ENCODE data around the gene GDA. TPM values are rescaled to one million over a fixed set of nuclear protein-coding genes. Genes with fewer than 3 reads are reported as not detected.

GDA gene
- total RNA-seq, 2 donors from 2014 or later: 2.5 to 6.9 TPM

GRCh38 chr9:72168075-72168474 is 18.8 kb downstream of the GDA start:
- H3K9me3 Mint-ChIP-seq: peaks cover 6% of the 10 kb centered on the region
- Histone ChIP-seq H3K27me3 (ENCODE audit: control insufficient read depth, insufficient read depth, low read length, poor library complexity, severe bottlenecking) (no peaks in the 10 kb centered on the region), H3K4me1 (ENCODE audit: control insufficient read depth, insufficient read depth, low read length) (no peaks in the 10 kb centered on the region), H3K9ac (ENCODE audit: extremely low read depth, low read length, poor library complexity, severe bottlenecking) (no peak overlapping the region), H3K36me3 (ENCODE audit: control insufficient read depth, insufficient read depth, low read length) (no peaks in the 10 kb centered on the region), H3K27ac (ENCODE audit: low read depth, low read length) (no peak overlapping the region), H3K9me3 (ENCODE audit: control insufficient read depth, low read length) (no peaks in the 10 kb centered on the region), H3K4me3 (ENCODE audit: low read length) (no peak overlapping the region)
- WGBS, 2 experiments (ENCODE audit: insufficient coverage in 1 of 2, insufficient read length in 1 of 2): 60 to 91% methylated on average over 1 to 5 of the region's 5 CpGs
- H3K27me3 Mint-ChIP-seq (ENCODE audit: insufficient read depth): no peaks in the 10 kb centered on the region
- TF ChIP-seq, protein P1, sequence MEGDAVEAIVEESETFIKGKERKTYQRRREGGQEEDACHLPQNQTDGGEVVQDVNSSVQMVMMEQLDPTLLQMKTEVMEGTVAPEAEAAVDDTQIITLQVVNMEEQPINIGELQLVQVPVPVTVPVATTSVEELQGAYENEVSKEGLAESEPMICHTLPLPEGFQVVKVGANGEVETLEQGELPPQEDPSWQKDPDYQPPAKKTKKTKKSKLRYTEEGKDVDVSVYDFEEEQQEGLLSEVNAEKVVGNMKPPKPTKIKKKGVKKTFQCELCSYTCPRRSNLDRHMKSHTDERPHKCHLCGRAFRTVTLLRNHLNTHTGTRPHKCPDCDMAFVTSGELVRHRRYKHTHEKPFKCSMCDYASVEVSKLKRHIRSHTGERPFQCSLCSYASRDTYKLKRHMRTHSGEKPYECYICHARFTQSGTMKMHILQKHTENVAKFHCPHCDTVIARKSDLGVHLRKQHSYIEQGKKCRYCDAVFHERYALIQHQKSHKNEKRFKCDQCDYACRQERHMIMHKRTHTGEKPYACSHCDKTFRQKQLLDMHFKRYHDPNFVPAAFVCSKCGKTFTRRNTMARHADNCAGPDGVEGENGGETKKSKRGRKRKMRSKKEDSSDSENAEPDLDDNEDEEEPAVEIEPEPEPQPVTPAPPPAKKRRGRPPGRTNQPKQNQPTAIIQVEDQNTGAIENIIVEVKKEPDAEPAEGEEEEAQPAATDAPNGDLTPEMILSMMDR (conservative IDR thresholded peaks at IDR 0.05): no peak
- no peak overlapping the region for H3K27ac Mint-ChIP-seq
- no peak overlapping the region for H3K4me3 Mint-ChIP-seq
- H3K36me3 Mint-ChIP-seq (ENCODE audit: low read depth): no peaks in the 10 kb centered on the region
- peaks cover 3% of the 10 kb centered on the region for H3K4me1 Mint-ChIP-seq
- no peak for DNase-seq

DNA sequence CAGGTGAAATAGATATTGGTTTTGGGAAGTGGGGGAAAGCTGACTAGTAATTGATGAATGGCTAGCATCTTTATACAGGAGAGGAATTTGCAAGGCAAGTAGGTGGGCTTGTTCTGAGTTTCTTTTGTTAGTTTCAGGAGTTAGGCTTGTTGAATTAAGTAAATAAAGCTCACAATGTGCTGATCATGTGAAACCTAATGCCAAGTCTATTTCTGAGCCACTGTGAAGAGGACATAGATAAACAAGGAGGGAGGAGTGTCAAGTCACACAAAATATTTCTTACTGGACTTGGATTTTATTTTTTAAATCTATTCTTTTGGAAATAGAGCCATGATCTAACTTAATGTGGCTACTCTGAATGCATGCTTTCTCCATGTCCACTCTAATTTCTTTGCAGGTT is 19.9 kb downstream of the GDA start:
- H3K27me3 ChIP-seq (ENCODE audit: control insufficient read depth, insufficient read depth, low read length, poor library complexity, severe bottlenecking): no peaks in the 10 kb centered on the region

GRCh38 chr9:72173080-72173479 is 23.8 kb downstream of the GDA start:
- no peak overlapping the region for H3K4me3 ChIP-seq (ENCODE audit: low read length)
- WGBS, 2 experiments (ENCODE audit: insufficient coverage in 1 of 2, insufficient read length in 1 of 2): 94 to 100% methylated on average over 2 to 4 of the region's 4 CpGs
- H3K9me3 Mint-ChIP-seq: no peaks in the 10 kb centered on the region
- no peaks in the 10 kb centered on the region for H3K36me3 Mint-ChIP-seq (ENCODE audit: low read depth)
- no peaks in the 10 kb centered on the region for H3K4me1 ChIP-seq (ENCODE audit: control insufficient read depth, insufficient read depth, low read length)
- no peak overlapping the region for H3K4me3 Mint-ChIP-seq
- no peak overlapping the region for H3K27ac ChIP-seq (ENCODE audit: low read depth, low read length)
- no peaks in the 10 kb centered on the region for H3K9me3 ChIP-seq (ENCODE audit: control insufficient read depth, low read length)
- no peaks in the 10 kb centered on the region for H3K27me3 ChIP-seq (ENCODE audit: control insufficient read depth, insufficient read depth, low read length, poor library complexity, severe bottlenecking)
- no peaks in the 10 kb centered on the region for H3K36me3 ChIP-seq (ENCODE audit: control insufficient read depth, insufficient read depth, low read length)
- peaks cover 3% of the 10 kb centered on the region for H3K4me1 Mint-ChIP-seq
- DNase-seq: no peak
- no peaks in the 10 kb centered on the region for H3K27me3 Mint-ChIP-seq (ENCODE audit: insufficient read depth)
- H3K27ac Mint-ChIP-seq: no peak overlapping the region
- H3K9ac ChIP-seq (ENCODE audit: extremely low read depth, low read length, poor library complexity, severe bottlenecking): no peak overlapping the region
- TF ChIP-seq, protein P1 (conservative IDR thresholded peaks at IDR 0.05): no peak

More for the DNA sequence above, 19.9 kb downstream of the GDA start:
- Histone ChIP-seq H3K36me3 (ENCODE audit: control insufficient read depth, insufficient read depth, low read length) (no peaks in the 10 kb centered on the region), H3K4me1 (ENCODE audit: control insufficient read depth, insufficient read depth, low read length) (no peaks in the 10 kb centered on the region), H3K9ac (ENCODE audit: extremely low read depth, low read length, poor library complexity, severe bottlenecking) (no peak overlapping the region), H3K27ac (ENCODE audit: low read depth, low read length) (no peak overlapping the region), H3K4me3 (ENCODE audit: low read length) (no peak overlapping the region), H3K9me3 (ENCODE audit: control insufficient read depth, low read length) (no peaks in the 10 kb centered on the region)
- no peaks in the 10 kb centered on the region for H3K36me3 Mint-ChIP-seq (ENCODE audit: low read depth)
- DNase-seq: no peak
- H3K27me3 Mint-ChIP-seq (ENCODE audit: insufficient read depth): no peaks in the 10 kb centered on the region
- TF ChIP-seq, protein P1 (conservative IDR thresholded peaks at IDR 0.05): no peak
- H3K4me3 Mint-ChIP-seq: no peak overlapping the region
- no peak overlapping the region for H3K27ac Mint-ChIP-seq
- peaks cover 3% of the 10 kb centered on the region for H3K4me1 Mint-ChIP-seq
- H3K9me3 Mint-ChIP-seq: peaks cover 6% of the 10 kb centered on the region

Measured in endodermal cell (in vitro differentiated cells).